AG10803 (cell line): ENCODE data around the gene ATOSB.

ENCODE experiments used
- DNase-seq: peaks from one replicate; pipeline ENCODE4 v3.0.0; 2010; ENCODE audit warnings: low read depth
- H3K4me3 ChIP-seq: 2 replicates; pipeline ENCODE4 v1.5.1; 2011; ENCODE audit warnings: mild to moderate bottlenecking, low read length, control low read depth
- TF ChIP-seq, protein P1 (sequence below): conservative IDR thresholded peaks from 2 replicates; pipeline ENCODE4 v1.5.1; 2011; ENCODE audit warnings: mild to moderate bottlenecking, low read length, control low read depth, inconsistent platforms

The ATOSB gene

DNA sequence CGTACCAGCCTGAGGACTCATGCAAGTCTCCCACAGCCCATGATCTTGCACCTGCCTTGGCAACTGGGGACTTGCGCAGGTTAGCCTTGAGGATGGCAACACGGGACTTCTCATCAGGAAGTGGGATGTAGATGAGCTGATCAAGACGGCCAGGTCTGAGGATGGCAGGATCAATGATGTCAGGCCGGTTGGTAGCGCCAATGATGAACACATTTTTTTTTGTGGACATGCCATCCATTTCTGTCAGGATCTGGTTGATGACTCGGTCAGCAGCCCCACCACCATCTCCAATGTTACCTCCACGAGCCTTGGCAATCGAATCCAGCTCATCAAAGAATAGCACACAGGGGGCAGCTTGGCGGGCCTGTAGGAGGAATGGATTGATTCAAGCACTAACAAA is 56.2 kb downstream of the ATOSB start:
- no peak for DNase-seq
- TF ChIP-seq, protein P1, sequence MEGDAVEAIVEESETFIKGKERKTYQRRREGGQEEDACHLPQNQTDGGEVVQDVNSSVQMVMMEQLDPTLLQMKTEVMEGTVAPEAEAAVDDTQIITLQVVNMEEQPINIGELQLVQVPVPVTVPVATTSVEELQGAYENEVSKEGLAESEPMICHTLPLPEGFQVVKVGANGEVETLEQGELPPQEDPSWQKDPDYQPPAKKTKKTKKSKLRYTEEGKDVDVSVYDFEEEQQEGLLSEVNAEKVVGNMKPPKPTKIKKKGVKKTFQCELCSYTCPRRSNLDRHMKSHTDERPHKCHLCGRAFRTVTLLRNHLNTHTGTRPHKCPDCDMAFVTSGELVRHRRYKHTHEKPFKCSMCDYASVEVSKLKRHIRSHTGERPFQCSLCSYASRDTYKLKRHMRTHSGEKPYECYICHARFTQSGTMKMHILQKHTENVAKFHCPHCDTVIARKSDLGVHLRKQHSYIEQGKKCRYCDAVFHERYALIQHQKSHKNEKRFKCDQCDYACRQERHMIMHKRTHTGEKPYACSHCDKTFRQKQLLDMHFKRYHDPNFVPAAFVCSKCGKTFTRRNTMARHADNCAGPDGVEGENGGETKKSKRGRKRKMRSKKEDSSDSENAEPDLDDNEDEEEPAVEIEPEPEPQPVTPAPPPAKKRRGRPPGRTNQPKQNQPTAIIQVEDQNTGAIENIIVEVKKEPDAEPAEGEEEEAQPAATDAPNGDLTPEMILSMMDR, result no peak
- H3K4me3 ChIP-seq, result no peak overlapping the region

DNA sequence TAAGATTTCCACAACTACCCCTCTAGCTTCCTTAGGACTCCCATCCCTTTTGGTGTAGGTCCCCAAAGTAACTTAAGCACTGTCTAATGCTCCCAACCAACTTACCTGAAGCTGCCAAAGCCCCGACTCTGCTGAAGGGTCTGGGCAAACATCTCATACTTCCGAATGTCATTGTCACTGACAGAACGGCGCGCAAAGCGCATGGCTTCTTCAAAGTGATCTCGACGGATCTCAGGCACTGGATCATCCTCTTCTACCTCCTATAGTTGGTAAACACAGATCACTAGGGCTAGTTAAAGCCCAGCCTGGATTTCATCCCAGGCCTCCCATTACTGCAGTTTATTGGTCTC is 58.4 kb downstream of the ATOSB start:
- TF ChIP-seq, protein P1, result no peak
- no peak for DNase-seq
- no peak overlapping the region for H3K4me3 ChIP-seq

DNA sequence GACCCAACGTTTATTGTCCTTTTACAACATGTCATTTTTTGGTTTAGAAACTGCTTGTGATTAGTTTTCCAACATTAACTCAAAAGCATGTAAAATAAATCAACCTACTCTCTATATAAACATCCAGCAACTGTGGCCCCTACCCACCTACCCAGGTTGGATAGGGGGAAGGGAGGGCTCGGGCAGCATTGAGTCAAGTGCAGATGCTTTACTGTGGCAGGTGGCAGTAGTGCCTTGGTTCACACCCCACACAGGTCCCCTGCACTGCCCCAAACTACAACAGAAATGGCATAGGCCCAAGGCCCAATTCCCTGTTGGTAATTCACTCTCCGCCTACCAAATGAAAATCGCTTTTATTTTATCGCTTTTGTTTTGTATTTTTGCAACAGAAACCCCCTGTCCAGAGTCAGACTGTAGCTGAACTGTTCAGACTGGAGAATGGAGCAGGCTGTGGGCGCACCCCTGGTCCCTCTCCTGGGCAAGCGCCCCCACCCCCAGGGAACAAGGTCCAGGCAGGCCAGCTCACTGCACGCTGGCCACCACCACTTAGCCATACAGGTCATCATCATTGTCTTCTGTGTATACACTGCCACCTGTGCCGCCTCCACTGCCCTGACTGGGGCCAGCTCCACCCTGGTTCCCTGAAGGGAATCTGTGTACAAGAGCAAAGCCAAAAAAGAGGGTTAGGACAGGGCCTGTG is 58.9 kb downstream of the ATOSB start:
- H3K4me3 ChIP-seq, result no peak overlapping the region
- TF ChIP-seq, protein P1, result no peak
- DNase-seq, result no peak

DNA sequence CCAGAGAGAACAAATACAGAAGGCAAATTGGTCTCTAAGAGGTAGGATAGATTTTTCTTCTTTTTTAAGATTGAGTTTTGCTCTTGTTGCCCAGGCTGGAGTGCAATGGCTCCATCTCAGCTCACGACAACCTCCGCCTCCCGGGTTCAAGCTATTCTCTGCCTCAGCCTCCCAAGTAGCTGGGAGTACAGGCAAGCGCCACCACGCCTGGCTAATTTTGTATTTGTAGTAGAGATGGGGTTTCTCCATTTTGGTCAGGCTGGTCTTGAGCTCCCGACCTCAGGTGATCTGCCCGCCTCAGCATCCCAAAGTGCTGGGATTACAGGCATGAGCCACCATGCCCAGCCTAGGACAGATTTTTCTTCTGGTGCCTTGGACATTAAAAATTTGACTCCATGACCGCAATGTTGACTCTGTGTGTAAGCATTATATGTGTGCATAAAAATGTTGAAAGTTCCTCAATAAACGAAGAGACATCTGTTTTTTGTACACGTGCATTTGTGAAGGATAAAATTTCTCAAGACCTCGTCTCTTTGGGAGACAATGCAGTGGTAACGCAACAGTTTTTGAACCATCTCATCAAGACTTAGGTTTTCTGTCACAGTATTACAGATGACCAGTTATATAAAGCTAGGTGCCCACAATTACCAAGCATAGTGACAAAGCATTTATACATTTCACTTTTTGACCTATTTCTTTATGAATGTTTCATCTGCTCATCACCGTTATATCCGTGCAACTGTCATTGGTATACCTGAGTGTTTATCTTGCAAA is 60.6 kb downstream of the ATOSB start:
- TF ChIP-seq, protein P1, result no peak
- no peak overlapping the region for H3K4me3 ChIP-seq
- DNase-seq, result no peak

DNA sequence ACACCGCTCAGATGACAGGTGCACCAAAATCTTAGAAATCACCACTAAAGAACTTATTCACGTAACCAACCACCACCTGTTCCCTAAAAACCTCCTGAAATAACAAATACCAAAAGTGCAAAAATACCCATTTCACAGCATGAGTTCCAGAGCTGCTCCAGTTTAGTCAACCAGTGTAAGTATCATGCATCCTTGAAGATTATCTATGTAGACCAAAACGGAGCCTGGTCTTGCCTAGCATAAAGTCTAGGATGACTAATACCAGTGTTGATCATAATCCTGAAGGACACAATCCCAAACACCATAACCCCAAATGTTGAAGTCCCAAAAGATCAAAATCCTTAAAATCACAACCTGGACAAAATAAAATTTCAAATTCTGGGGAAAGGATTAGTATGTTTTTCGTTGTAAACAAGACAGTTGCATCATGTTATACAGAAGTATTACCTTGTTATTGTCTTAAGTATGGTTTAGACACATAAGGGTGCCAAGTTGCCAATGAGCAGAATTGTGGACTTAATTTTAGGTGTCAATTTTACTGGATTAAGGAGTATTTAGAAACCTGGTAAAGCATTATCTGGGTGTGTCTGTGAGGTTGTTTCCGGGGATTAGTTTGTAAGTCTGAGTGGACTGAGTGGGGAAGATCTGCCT is 61.4 kb downstream of the ATOSB start:
- no peak for DNase-seq
- TF ChIP-seq, protein P1, result no peak
- no peak overlapping the region for H3K4me3 ChIP-seq
